ENCODE data around the gene COL6A1.

GRCh38 chr21:46023555-46023954 is 42.0 kb downstream of the COL6A1 start:
- TF ChIP-seq CTCF (IDR thresholded peaks at IDR 0.05) (no peak), NR3C1 (IDR thresholded peaks at IDR 0.05) (no peak), CHD2 (IDR thresholded peaks at IDR 0.05; ENCODE audit: low read length, partially characterized antibody) (no peak), MAX (IDR thresholded peaks at IDR 0.05) (no peak), POLR2A (IDR thresholded peaks at IDR 0.05; ENCODE audit: low read length) (no peak), POLR2AphosphoS2 (conservative IDR thresholded peaks at IDR 0.05; ENCODE audit: low read length) (no peak)

Data from A549 (cell line).